Endothelial cell of umbilical vein (primary cell): Measurements from ENCODE around the gene ALOX15B. TPM values are rescaled to one million over a fixed set of nuclear protein-coding genes. Genes with fewer than 3 reads are reported as not detected.

ENCODE experiments used
- BruUV-seq: library from RNA; stranded (reverse); fragments of 400-500 nt; replicated peaks from 2 replicates; lab custom pipeline; 2021; lab: Mats Ljungman, UMichigan
- CTCF ChIA-PET: fragments of 300-600, 350-600 bp; sonication (Branson Sonifier 250); formaldehyde crosslinking; loops from one replicate; lab custom pipeline; 2021; ENCODE audit warnings: antibody characterized with exemption, inconsistent platforms; lab: Charles Lee
- POLR2A ChIA-PET: fragments of 300-600, 350-600 bp; sonication (Branson Sonifier 250); formaldehyde crosslinking; loops from one replicate; lab custom pipeline; 2021; ENCODE audit warnings: antibody characterized with exemption, inconsistent platforms; lab: Charles Lee
- DNase-seq: peaks from one replicate; pipeline ENCODE4 v3.0.0-alpha.2; 2011; ENCODE audit warnings: low read depth, low spot score
- FAIRE-seq: peaks from 2 replicates; lab custom pipeline; 2011; peaks lifted over from hg19 to GRCh38; lab: Jason Lieb, UNC
- H2AFZ ChIP-seq: 2 replicates; pipeline ENCODE4 v1.6.0; 2012; ENCODE audit warnings: low read depth, low read length, control low read depth, inconsistent platforms
- H3K27ac ChIP-seq: 2 replicates; pipeline ENCODE4 v1.5.1; 2011; ENCODE audit warnings: low read depth, mild to moderate bottlenecking, control low read depth, low read length, moderate library complexity; ENCODE audit not compliant: insufficient read depth
- H3K27me3 ChIP-seq, 2 experiments: 2 replicates each; pipeline versions ENCODE4 v1.6.0 to v1.6.1; 2011; ENCODE audit warnings: low read length in 2 of 2, mixed read lengths in 1 of 2; ENCODE audit not compliant: control insufficient read depth in 2 of 2, insufficient read depth in 2 of 2
- H3K36me3 ChIP-seq, 2 experiments: 2 replicates in 1 of 2; 3 replicates in 1 of 2; pipeline ENCODE4 v1.5.1; 2011; ENCODE audit warnings: low read length in 2 of 2, mild to moderate bottlenecking in 1 of 2, moderate library complexity in 1 of 2; ENCODE audit not compliant: control insufficient read depth in 2 of 2, insufficient read depth in 2 of 2; ENCODE audit errors: extremely low read depth in 1 of 2
- H3K4me1 ChIP-seq: 3 replicates; pipeline ENCODE4 v1.5.1; 2011; ENCODE audit warnings: mild to moderate bottlenecking, low read length; ENCODE audit not compliant: control insufficient read depth, insufficient read depth; ENCODE audit errors: extremely low read depth
- H3K4me2 ChIP-seq: 2 replicates; pipeline ENCODE4 v1.6.1; 2011; ENCODE audit warnings: low read length, control low read depth, mixed read lengths; ENCODE audit not compliant: insufficient read depth
- H3K4me3 ChIP-seq, 3 experiments: fragments of 200-600 bp in 1 of 3; sonication (generic), shearing (Covaris generic) in 1 of 3; replicated peaks in 1 of 3; 2 replicates each; pipeline ENCODE4 v1.5.1; 2011 to 2016; ENCODE audit warnings: control low read depth in 3 of 3, low read length in 3 of 3, mild to moderate bottlenecking in 2 of 3, inconsistent platforms in 1 of 3, low read depth in 1 of 3, moderate library complexity in 1 of 3; ENCODE audit not compliant: insufficient read depth in 1 of 3
- H3K79me2 ChIP-seq: 2 replicates; pipeline ENCODE4 v1.6.0; 2012; ENCODE audit warnings: low read length, inconsistent platforms; ENCODE audit not compliant: control insufficient read depth, insufficient read depth
- H3K9ac ChIP-seq: replicated peaks from 2 replicates; pipeline ENCODE3; 2011; ENCODE audit warnings: low read length, control low read depth; ENCODE audit not compliant: insufficient read depth; ENCODE audit errors: extremely low read depth
- H3K9me1 ChIP-seq: replicated peaks from 3 replicates; pipeline ENCODE4 v1.6.0; 2011; ENCODE audit warnings: mild to moderate bottlenecking, low read length; ENCODE audit not compliant: control insufficient read depth, insufficient read depth; ENCODE audit errors: extremely low read depth
- H3K9me3 ChIP-seq: replicated peaks from 2 replicates; pipeline ENCODE4 v1.5.1; 2012; ENCODE audit warnings: low read length, inconsistent platforms; ENCODE audit not compliant: control insufficient read depth, insufficient read depth
- H4K20me1 ChIP-seq: replicated peaks from 2 replicates; pipeline ENCODE3; 2011; ENCODE audit warnings: mild to moderate bottlenecking, low read length; ENCODE audit not compliant: control insufficient read depth, insufficient read depth; ENCODE audit errors: extremely low read depth
- EZH2 ChIP-seq: IDR thresholded peaks from 2 replicates; pipeline ENCODE4 v1.6.1; 2012; ENCODE audit warnings: borderline replicate concordance, low read depth, mild to moderate bottlenecking, moderate library complexity, low read length, inconsistent platforms; ENCODE audit not compliant: severe bottlenecking
- FOS ChIP-seq: IDR thresholded peaks from 2 replicates; pipeline ENCODE4 v1.6.1; 2011; ENCODE audit warnings: mild to moderate bottlenecking, low read length, moderate library complexity, borderline replicate concordance; ENCODE audit not compliant: insufficient read depth
- GATA2 ChIP-seq: IDR thresholded peaks from 2 replicates; pipeline ENCODE4 v1.7.0; 2011; ENCODE audit warnings: low read depth, mild to moderate bottlenecking, moderate library complexity, mixed read lengths, low read length; ENCODE audit not compliant: insufficient read length, insufficient read depth
- JUN ChIP-seq: IDR thresholded peaks from 2 replicates; pipeline ENCODE4 v1.6.1; 2011; ENCODE audit warnings: borderline replicate concordance, low read depth; ENCODE audit not compliant: insufficient read length, insufficient read depth
- MYC ChIP-seq: IDR thresholded peaks from one replicate; pipeline ENCODE4 v1.6.1; 2011; ENCODE audit warnings: mild to moderate bottlenecking, low read depth, low read length
- POLR2A ChIP-seq: IDR thresholded peaks from 2 replicates; pipeline ENCODE4 v1.6.1; 2012; ENCODE audit warnings: low read depth, mild to moderate bottlenecking, control low read depth, low read length
- POLR2AphosphoS5 ChIP-seq: IDR thresholded peaks from 2 replicates; pipeline ENCODE4 v1.6.1; 2012; ENCODE audit warnings: low read depth, mild to moderate bottlenecking, control low read depth, low read length, moderate library complexity; ENCODE audit not compliant: insufficient read depth
- dilution Hi-C: fragments of 300-500 bp; cut with MboI; formaldehyde crosslinking; loops from one replicate; pipeline ENCODE4 v1.15.0; 2019; ENCODE audit warnings: low sequenced_read_pairs; ENCODE audit not compliant: extremely low pct_ligation_motif_present
- intact Hi-C: fragments of 100-400 bp; cut with micrococcal nuclease; formaldehyde crosslinking; loops from one replicate; pipeline ENCODE4 v1.10.0; 2022
- polyA plus RNA-seq, 4 experiments: library from polyadenylated mRNA; depleted of rRNA in 3 of 4; stranded (reverse) in 3 of 4; unstranded in 1 of 4; fragments of >200 nt; gene quantifications; 2 replicates each; pipeline versions ENCODE4 v1.2.1 to v1.2.3, GENCODE V29; 2011 to 2012; ENCODE audit warnings: missing spikeins in 1 of 4
- total RNA-seq: library from RNA; stranded (reverse); gene quantifications from 2 replicates; pipeline ENCODE4 v1.2.3, GENCODE V29; 2021
- TF ChIP-seq, protein P1 (sequence below): IDR thresholded peaks from 2 replicates; pipeline ENCODE4 v1.6.1; 2011; ENCODE audit not compliant: insufficient read depth, insufficient read length
- TF ChIP-seq, protein P2 (sequence below), 2 donors: IDR thresholded peaks; 1 replicate in 1 of 2; 2 replicates in 1 of 2; pipeline ENCODE4 v1.5.1; 2011; ENCODE audit warnings: low read length in 2 of 2, mild to moderate bottlenecking in 2 of 2, moderate library complexity in 2 of 2, control low read depth in 1 of 2, inconsistent platforms in 1 of 2, low read depth in 1 of 2; ENCODE audit not compliant: insufficient read depth in 1 of 2; ENCODE audit errors: extremely low read depth in 1 of 2

The ALOX15B gene
- total and polyA plus RNA-seq, 2 donors (not counting 3 experiments of a cell fraction or from before 2014, with no cell fraction given), result not detected

DNA sequence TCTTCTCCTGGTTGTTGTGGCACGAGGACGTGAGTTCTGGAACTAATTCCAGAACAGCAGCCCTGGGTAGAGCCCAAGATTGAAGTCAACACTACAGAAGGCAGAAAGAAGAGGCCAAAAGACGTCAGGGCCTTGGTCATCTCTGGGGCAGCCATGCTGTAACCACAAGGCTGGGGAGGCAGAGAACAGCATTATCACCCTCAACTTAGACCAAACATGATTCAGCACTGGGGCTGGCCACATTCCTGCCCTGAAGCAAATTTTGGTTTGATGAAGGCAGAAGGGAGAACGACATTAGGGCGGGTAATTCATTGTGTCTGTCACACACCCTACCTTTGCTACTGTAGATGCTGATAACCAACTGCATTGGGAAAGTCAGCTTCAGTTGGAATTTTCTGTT lies 9.7 kb upstream of the ALOX15B start:
- Histone ChIP-seq H3K27me3 (peaks cover 9 to 10% of the 10 kb centered on the region in 2 experiments), H4K20me1 (no peaks in the 10 kb centered on the region), H3K4me2 (no peak overlapping the region), H3K27ac (no peak overlapping the region), H3K79me2 (no peaks in the 10 kb centered on the region), H3K4me3 (no peak overlapping the region), H3K4me1 (no peaks in the 10 kb centered on the region), H2AFZ (no peak overlapping the region), H3K9ac (no peak overlapping the region), H3K9me1 (no peaks in the 10 kb centered on the region), H3K9me3 (no peaks in the 10 kb centered on the region), H3K36me3 (no peaks in the 10 kb centered on the region)
- TF ChIP-seq JUN, result no peak
- TF ChIP-seq POLR2A, result no peak
- no peak for TF ChIP-seq MYC
- no peak for TF ChIP-seq EZH2
- no peak for TF ChIP-seq GATA2
- TF ChIP-seq, protein P1, sequence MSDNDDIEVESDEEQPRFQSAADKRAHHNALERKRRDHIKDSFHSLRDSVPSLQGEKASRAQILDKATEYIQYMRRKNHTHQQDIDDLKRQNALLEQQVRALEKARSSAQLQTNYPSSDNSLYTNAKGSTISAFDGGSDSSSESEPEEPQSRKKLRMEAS, result no peak
- TF ChIP-seq, protein P2, sequence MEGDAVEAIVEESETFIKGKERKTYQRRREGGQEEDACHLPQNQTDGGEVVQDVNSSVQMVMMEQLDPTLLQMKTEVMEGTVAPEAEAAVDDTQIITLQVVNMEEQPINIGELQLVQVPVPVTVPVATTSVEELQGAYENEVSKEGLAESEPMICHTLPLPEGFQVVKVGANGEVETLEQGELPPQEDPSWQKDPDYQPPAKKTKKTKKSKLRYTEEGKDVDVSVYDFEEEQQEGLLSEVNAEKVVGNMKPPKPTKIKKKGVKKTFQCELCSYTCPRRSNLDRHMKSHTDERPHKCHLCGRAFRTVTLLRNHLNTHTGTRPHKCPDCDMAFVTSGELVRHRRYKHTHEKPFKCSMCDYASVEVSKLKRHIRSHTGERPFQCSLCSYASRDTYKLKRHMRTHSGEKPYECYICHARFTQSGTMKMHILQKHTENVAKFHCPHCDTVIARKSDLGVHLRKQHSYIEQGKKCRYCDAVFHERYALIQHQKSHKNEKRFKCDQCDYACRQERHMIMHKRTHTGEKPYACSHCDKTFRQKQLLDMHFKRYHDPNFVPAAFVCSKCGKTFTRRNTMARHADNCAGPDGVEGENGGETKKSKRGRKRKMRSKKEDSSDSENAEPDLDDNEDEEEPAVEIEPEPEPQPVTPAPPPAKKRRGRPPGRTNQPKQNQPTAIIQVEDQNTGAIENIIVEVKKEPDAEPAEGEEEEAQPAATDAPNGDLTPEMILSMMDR (IDR thresholded peaks at IDR 0.05; ENCODE audit: extremely low read depth in 1 of 2, insufficient read depth in 1 of 2, low read depth in 1 of 2, low read length in 2 of 2), result no peak
- TF ChIP-seq POLR2AphosphoS5, result no peak
- no peak for TF ChIP-seq FOS
- DNase-seq (no peak), FAIRE-seq (no peak)
- ChIA-PET CTCF (interaction anchor here (1.3 kb wide), 1 partner anchor 9 kb away, joined by 3 read pairs; no protein-coding TSS in a partner anchor), POLR2A (no interaction called here)
- BruUV-seq, result no TSS peak
- intact Hi-C loops, result no loop called here
- dilution Hi-C loops, result no loop called here
